Inflammatory macrophage (primary cell): Measurements from ENCODE around the gene BRD8.
A peak's percentile ranks its signal among the peaks of the same experiment; 100 is the strongest.
"Not testable (repeated sequence)": the region's sequence is repeated elsewhere in the genome, so short reads cannot be mapped to it uniquely, and the experiment has no call there.

ENCODE experiments used
- DNase-seq, 2 donors: peaks; one replicate each; pipeline ENCODE4 v3.0.0-alpha.2; 2020 to 2022

Gene BRD8

GRCh38 chr5:138160706-138161105, 17.7 kb downstream of the BRD8 start:
- no peak for DNase-seq

GRCh38 chr5:138159666-138160065, 18.8 kb downstream of the BRD8 start:
- no peak for DNase-seq

DNA sequence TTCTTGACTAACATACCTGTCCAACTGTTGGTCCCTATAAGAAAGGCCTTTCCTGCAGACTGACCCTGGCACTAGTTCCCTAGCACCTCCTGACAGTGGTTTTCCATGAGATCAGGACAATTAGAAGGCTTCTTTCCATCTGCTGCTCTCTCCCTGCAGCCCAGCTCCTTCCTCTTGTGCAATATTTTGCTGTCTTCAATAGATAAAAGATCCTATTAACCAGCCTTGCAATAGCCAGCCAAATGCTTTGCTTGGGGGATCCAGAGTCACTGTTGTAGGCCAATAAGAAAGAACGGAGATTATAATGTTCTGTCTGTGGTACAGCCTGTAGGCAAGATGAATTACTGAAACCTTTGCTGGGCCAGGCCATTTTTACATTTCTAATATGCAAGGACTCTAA, 20.8 kb downstream of the BRD8 start:
- no peak for DNase-seq

- not testable (repeated sequence) for DNase-seq
These were observed 22.5 kb downstream of the BRD8 start for GRCh38 chr5:138155977-138156376.

- DNase-seq = no peak
These were observed 28.9 kb downstream of the BRD8 start for GRCh38 chr5:138149530-138149929.

DNA sequence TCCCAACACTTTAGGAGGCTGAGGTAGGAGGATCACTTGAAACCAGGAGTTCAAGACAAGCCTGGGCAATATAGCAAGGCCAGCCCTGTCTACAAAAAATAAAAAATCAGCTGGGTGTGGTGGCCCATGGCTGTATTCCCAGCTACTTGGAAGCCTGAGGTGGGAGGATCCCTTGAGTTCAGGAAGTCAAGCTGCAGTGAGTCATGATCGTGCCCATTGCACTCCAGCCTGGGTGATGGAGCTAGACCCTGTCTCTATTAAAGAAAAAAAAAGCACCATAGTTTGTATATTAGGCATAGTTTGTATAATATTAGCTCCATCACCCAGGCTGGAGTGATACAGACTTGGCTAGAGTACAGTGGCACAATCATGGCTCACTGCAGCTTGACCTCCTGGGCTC, 29.6 kb downstream of the BRD8 start:
- peak in 1 of 2 donors; percentile 42 for DNase-seq

GRCh38 chr5:138143578-138143977, 34.9 kb downstream of the BRD8 start:
- not testable (repeated sequence) for DNase-seq

GRCh38 chr5:138141734-138142133, 36.7 kb downstream of the BRD8 start:
- no peak for DNase-seq

GRCh38 chr5:138140268-138140667, 38.2 kb downstream of the BRD8 start:
- DNase-seq = no peak

- DNase-seq = peak; percentile 39 to 67
These were observed 38.7 kb downstream of the BRD8 start for GRCh38 chr5:138139781-138140090.

- peak; percentile 8 to 32 for DNase-seq
These were observed 39.3 kb downstream of the BRD8 start, which contains the start of gene NME5 for GRCh38 chr5:138138949-138139780. Gene NME5 (minus strand): TSS chr5:138139428. CDS start chr5:138138780, 648 bp downstream.

GRCh38 chr5:138132543-138132942, 45.9 kb downstream of the BRD8 start:
- no peak for DNase-seq

DNA sequence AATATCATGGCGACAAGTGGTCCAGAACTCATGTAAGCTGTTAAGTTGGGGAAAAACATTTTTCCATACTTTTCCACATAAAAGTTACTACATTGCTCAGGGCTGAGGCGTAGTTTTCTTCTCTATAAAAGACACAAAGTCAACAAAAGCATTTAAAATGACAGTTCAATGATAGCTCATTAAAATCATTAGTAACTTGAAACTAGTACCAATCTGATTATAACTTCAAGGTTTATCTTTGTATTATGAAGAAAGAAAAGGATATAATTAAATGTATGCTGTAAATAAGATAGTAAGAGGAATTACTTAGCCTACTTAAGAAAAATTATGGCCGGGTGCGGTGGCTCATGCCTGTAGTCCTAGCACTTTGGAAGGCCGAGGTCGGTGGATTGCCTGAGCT, 49.1 kb downstream of the BRD8 start:
- DNase-seq = no peak

GRCh38 chr5:138128334-138128733, 50.1 kb downstream of the BRD8 start:
- no peak for DNase-seq

GRCh38 chr5:138115254-138115653, 63.2 kb downstream of the BRD8 start:
- no peak for DNase-seq

DNA sequence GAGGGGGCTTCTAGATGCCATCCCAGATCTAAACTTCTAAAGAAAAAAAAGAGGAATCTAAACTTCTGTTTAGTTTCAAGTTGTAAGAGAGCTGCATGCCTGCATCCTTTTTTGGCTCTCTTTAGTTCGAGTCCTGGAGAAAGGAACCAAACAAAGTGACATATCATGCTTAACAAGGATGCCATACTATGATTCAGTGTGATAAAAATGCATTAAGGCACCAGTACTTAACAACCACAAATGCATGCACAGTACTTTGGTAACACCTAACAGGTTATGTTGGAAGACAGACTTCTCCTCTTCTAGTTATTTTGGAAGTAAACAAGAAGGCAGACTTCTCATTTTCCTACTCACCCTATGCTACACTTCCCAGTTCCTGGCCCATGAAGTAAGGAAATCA, 66.5 kb downstream of the BRD8 start:
- no peak for DNase-seq

DNA sequence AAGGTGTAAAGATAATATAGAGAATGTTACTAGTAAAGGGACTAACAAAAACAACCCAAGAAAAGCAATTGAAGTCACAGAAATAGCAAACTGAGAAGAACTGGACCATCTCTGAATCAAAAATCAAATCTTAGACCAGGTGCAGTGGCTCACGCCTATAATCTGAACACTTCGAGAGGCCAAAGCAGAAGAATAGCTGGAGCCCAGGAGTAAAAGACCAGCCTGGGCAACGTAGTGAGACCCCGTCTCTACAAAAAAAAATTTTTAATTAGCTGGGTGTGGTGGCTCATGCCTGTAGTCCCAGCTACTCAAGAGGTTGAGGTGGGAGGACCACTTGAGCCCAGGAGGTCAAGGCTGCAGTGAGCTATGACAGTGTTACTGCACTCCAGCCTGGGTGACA, 67.2 kb downstream of the BRD8 start:
- DNase-seq = no peak

DNA sequence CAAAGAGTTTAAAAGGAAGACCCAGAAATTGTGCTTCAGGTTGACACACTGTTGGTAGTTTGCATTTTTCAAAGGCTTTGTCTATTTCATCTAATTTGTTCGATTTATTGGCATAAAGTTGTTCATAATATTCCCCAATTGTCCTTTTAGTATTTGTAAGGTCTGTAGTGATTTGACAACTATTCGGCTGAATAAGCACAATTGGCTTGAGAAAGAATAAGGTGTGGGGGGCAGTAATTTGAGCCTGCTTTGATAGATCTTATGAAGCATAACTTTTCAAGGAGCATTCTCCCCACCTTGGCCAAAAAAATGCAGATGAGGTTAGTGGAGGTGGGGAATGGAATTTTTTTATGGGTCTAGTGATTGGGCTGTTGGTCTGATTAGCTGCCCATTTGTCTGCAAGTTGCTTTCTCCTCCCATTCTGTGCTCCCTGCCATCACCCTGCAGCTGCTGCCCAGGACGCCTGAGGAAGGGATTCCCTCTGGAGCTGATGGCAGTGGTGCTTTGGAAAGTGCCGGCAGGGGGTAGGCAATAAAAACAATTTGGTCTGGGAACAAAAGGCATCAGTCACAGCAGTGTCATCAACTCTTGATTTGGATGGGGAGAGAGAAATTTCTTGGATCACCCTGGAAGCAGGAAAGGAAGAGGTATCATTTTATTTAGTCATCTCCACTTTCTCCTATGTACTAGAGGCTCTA, 68.0 kb downstream of the BRD8 start:
- DNase-seq = no peak

DNA sequence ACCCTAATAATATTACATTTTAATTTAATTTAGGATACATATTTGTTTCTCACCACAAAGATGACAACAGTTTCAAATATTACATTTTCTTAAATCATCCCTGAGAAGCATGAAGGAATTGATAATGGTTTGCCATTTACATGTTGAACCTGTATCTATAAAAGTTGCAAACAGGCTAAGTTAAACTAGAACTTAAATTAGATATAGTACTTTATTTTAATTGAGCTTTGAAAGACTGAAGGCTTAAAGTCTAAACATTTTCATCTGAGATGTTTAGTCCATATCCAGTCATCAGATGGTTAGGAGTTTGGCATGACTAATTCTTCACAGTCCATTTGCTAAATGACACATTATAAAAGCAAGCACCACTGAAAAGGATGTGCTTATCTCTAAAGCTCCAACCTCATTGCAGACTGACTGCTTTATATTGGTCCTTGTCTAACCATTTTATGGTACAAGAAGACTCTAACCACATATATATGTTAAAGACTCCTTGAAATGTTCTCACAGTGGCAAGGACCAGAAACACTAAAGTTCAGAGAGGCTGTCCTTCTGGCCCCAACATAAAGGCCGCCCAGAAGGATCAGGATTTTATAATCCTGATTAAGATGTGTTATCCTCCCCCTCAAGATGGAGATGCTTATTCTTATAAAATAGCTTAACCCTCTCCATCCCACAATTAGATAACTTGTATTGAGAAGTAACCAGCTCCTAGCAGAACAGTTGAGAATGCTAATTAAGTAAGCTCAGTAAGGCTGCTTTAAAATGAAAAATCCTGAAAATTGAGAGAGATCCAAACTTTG, 68.8 kb downstream of the BRD8 start:
- DNase-seq = no peak

DNA sequence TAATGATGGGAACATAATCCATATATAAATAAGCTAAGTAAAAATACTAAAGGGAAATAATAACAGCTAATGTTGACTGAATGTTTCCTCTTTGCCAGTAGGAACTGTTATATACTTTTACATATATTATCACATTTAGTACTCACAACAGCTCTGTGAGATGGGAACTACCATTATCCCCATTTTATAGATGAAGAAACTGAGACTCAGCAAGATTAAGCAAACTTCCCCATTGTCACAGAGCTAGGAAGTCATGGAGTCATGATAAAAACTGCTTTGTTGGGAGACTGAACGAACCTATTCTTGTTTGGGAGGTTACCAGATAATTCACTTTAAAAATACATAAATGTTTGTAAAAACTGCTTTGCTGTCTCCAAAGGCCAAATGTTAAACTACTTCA, 71.2 kb downstream of the BRD8 start:
- no peak for DNase-seq

GRCh38 chr5:138105709-138106108, 72.7 kb downstream of the BRD8 start:
- no peak for DNase-seq

- DNase-seq = no peak
These were observed 75.2 kb downstream of the BRD8 start for GRCh38 chr5:138103319-138103637.
